Measurements from ENCODE around the gene DIDO1. TPM values are rescaled to one million over a fixed set of nuclear protein-coding genes. Genes with fewer than 3 reads are reported as not detected.

The DIDO1 gene
- total RNA-seq, 1 donor: 46.3 TPM

DNA sequence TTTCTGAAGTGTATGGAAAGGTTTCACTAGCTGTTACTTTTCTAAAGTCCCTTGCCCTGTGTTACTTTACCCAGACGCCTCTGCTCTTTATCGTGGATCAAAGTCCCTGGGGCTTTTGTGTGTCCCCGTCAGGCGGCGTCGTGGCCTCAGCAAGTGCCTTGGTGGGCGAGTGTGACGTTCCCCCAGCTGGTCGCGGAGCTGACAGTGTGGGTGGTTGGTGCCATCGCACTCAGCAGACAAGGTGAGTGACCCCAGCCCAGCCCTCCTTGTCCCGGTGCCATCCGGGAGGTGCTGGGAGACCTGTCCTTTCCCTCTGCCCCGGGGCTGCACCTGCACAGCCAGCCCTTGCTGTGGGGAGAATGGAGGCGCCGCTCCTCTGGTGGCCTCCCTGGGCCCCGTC is 37.4 kb downstream of the DIDO1 start:
- peak; percentile 22 for DNase-seq (ENCODE audit: insufficient read length, low spot score, missing footprints)
- no peak overlapping the region for H3K27ac ChIP-seq (ENCODE audit: low read depth, low read length)
- H3K4me2 ChIP-seq (ENCODE audit: insufficient read depth, low read length): no peak overlapping the region
- no peaks in the 10 kb centered on the region for H3K9me3 ChIP-seq (ENCODE audit: low read depth, low read length)
- H3K79me2 ChIP-seq (ENCODE audit: insufficient read depth, low read length): peaks cover 3% of the 10 kb centered on the region
- no peaks in the 10 kb centered on the region for H3K27me3 ChIP-seq (ENCODE audit: insufficient read depth, low read length)
- peaks cover 17% of the 10 kb centered on the region for H3K4me1 ChIP-seq (ENCODE audit: insufficient read depth, low read length)
- H4K20me1 ChIP-seq (ENCODE audit: insufficient read depth, low read length): peaks cover 13% of the 10 kb centered on the region
- no peak overlapping the region for H3K4me3 ChIP-seq (ENCODE audit: insufficient read depth, low read length)
- TF ChIP-seq, protein P1, sequence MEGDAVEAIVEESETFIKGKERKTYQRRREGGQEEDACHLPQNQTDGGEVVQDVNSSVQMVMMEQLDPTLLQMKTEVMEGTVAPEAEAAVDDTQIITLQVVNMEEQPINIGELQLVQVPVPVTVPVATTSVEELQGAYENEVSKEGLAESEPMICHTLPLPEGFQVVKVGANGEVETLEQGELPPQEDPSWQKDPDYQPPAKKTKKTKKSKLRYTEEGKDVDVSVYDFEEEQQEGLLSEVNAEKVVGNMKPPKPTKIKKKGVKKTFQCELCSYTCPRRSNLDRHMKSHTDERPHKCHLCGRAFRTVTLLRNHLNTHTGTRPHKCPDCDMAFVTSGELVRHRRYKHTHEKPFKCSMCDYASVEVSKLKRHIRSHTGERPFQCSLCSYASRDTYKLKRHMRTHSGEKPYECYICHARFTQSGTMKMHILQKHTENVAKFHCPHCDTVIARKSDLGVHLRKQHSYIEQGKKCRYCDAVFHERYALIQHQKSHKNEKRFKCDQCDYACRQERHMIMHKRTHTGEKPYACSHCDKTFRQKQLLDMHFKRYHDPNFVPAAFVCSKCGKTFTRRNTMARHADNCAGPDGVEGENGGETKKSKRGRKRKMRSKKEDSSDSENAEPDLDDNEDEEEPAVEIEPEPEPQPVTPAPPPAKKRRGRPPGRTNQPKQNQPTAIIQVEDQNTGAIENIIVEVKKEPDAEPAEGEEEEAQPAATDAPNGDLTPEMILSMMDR (IDR thresholded peaks at IDR 0.05; ENCODE audit: extremely low read depth, low read depth, low read length): no peak
- H2AFZ ChIP-seq (ENCODE audit: low read length): no peak overlapping the region
- H3K36me3 ChIP-seq (ENCODE audit: insufficient read depth, low read length): peaks cover 71% of the 10 kb centered on the region

- TF ChIP-seq, protein P1 (IDR thresholded peaks at IDR 0.05; ENCODE audit: extremely low read depth, low read depth, low read length): no peak
- no peak overlapping the region for H2AFZ ChIP-seq (ENCODE audit: low read length)
- H3K36me3 ChIP-seq (ENCODE audit: insufficient read depth, low read length): peaks cover 66% of the 10 kb centered on the region
- no peaks in the 10 kb centered on the region for H3K27me3 ChIP-seq (ENCODE audit: insufficient read depth, low read length)
- H3K9me3 ChIP-seq (ENCODE audit: low read depth, low read length): no peaks in the 10 kb centered on the region
- peak overlapping the region; percentile 81 for H3K27ac ChIP-seq (ENCODE audit: low read depth, low read length)
- H3K4me3 ChIP-seq (ENCODE audit: insufficient read depth, low read length): no peak overlapping the region
- H3K4me2 ChIP-seq (ENCODE audit: insufficient read depth, low read length): no peak overlapping the region
- peaks cover 3% of the 10 kb centered on the region for H3K79me2 ChIP-seq (ENCODE audit: insufficient read depth, low read length)
- H4K20me1 ChIP-seq (ENCODE audit: insufficient read depth, low read length): peaks cover 13% of the 10 kb centered on the region
- H3K4me1 ChIP-seq (ENCODE audit: insufficient read depth, low read length): peaks cover 17% of the 10 kb centered on the region
- peak; percentile 10 for DNase-seq (ENCODE audit: insufficient read length, low spot score, missing footprints)
These were observed 37.9 kb downstream of the DIDO1 start for GRCh38 chr20:62888406-62888805.

- Histone ChIP-seq H2AFZ (ENCODE audit: low read length) (no peak overlapping the region), H3K27me3 (ENCODE audit: insufficient read depth, low read length) (no peaks in the 10 kb centered on the region), H3K4me3 (ENCODE audit: insufficient read depth, low read length) (no peak overlapping the region), H4K20me1 (ENCODE audit: insufficient read depth, low read length) (peaks cover 13% of the 10 kb centered on the region), H3K36me3 (ENCODE audit: insufficient read depth, low read length) (peaks cover 61% of the 10 kb centered on the region), H3K4me2 (ENCODE audit: insufficient read depth, low read length) (no peak overlapping the region), H3K4me1 (ENCODE audit: insufficient read depth, low read length) (peaks cover 17% of the 10 kb centered on the region), H3K79me2 (ENCODE audit: insufficient read depth, low read length) (peaks cover 3% of the 10 kb centered on the region), H3K9me3 (ENCODE audit: low read depth, low read length) (no peaks in the 10 kb centered on the region), H3K27ac (ENCODE audit: low read depth, low read length) (peak overlapping the region; percentile 81)
- TF ChIP-seq, protein P1 (IDR thresholded peaks at IDR 0.05; ENCODE audit: extremely low read depth, low read depth, low read length): no peak
- DNase-seq (ENCODE audit: insufficient read length, low spot score, missing footprints): peak; percentile 68
These were observed 38.5 kb downstream of the DIDO1 start for GRCh38 chr20:62887860-62888239.

- TF ChIP-seq, protein P1 (IDR thresholded peaks at IDR 0.05; ENCODE audit: extremely low read depth, low read depth, low read length): peak; percentile 20
- peaks cover under 1% of the 10 kb centered on the region for H3K79me2 ChIP-seq (ENCODE audit: insufficient read depth, low read length)
- H3K4me3 ChIP-seq (ENCODE audit: insufficient read depth, low read length): no peak overlapping the region
- peak overlapping the region; percentile 81 for H3K27ac ChIP-seq (ENCODE audit: low read depth, low read length)
- peak; percentile 99 for DNase-seq (ENCODE audit: insufficient read length, low spot score, missing footprints)
- H3K36me3 ChIP-seq (ENCODE audit: insufficient read depth, low read length): peaks cover 55% of the 10 kb centered on the region
- peaks cover 13% of the 10 kb centered on the region for H4K20me1 ChIP-seq (ENCODE audit: insufficient read depth, low read length)
- no peaks in the 10 kb centered on the region for H3K27me3 ChIP-seq (ENCODE audit: insufficient read depth, low read length)
- no peaks in the 10 kb centered on the region for H3K9me3 ChIP-seq (ENCODE audit: low read depth, low read length)
- no peak overlapping the region for H2AFZ ChIP-seq (ENCODE audit: low read length)
- peaks cover 17% of the 10 kb centered on the region for H3K4me1 ChIP-seq (ENCODE audit: insufficient read depth, low read length)
- H3K4me2 ChIP-seq (ENCODE audit: insufficient read depth, low read length): no peak overlapping the region
These were observed 39.0 kb downstream of the DIDO1 start for GRCh38 chr20:62887152-62887859.
